LoVo (cell line): Measurements from ENCODE around the gene CYP3A4.
"Not testable (repeated sequence)": the region's sequence is repeated elsewhere in the genome, so short reads cannot be mapped to it uniquely, and the experiment has no call there.

Experiments
- DNase-seq: peaks from one replicate; pipeline ENCODE4 v3.0.0-alpha.2; 2016; ENCODE audit warnings: low spot score

Gene CYP3A4

DNA sequence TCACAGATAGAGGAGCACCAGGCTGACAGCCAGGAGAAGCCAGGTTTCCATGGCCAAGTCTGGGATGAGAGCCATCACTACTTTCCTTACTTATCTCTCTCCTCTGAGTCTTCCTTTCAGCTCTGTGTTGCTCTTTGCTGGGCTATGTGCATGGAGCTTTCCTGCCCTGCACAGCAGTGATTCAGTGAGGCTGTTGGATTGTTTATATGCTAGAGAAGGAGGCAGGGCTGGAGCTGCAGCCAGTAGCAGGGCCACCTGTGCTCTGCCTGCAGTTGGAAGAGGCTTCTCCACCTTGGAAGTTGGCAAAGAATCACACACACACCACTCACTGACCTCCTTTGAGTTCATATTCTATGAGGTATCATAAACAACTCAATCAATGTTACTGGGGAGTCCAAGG is at the start of gene CYP3A4:
Gene CYP3A4, minus strand, starts transcription at position 178 of the 400 bp plus-strand sequence. Its CDS starts 103 bp downstream, at position 75.
- no peak for DNase-seq

DNA sequence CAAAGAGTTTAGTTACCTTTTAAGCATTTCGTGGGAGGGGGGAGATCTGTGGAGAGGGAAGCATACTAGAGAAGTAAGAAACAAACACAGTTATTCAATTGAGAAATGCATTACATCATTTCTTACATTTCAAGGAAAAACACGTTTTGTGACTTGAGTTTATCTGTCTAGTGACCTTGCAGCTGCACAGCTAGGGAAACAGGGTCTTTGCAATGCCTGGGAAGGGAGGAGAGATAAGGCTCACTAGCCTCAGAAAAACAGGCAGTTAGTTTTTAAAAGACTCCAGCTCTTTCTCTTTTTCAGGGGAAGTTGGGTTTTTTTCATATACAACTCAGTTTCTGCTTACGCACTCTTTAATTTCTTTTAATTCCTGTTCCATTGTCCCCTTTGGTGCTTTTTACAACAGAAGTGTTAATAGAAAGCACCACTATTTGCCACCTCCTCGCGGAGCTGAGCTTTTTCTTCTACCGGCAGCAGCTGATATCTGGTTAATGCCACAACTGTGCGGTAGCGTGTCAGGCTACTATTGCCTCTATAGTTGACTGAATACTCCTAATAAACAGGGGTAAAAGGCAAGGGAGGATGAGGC is 49.4 kb upstream of the CYP3A4 start:
- no peak for DNase-seq

DNA sequence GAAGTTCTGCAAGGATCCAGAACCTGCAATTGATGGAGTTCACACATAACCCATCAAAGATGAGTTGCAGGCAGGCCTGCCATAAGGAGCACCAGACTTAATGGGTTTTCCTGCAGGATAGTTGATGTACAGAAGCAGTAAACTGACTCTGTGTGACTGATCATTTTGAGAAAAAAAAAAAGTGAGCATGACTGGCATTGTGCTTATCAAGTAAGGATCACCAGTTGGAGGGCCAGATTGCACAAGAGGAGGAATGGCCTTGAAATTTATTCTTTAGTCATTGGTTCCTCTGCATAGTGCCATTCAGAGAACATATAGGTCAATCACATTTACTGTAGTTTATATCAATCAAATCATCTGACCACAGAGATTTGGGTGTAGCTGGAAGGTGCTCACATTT is 47.6 kb upstream of the CYP3A4 start:
- no peak for DNase-seq

DNA sequence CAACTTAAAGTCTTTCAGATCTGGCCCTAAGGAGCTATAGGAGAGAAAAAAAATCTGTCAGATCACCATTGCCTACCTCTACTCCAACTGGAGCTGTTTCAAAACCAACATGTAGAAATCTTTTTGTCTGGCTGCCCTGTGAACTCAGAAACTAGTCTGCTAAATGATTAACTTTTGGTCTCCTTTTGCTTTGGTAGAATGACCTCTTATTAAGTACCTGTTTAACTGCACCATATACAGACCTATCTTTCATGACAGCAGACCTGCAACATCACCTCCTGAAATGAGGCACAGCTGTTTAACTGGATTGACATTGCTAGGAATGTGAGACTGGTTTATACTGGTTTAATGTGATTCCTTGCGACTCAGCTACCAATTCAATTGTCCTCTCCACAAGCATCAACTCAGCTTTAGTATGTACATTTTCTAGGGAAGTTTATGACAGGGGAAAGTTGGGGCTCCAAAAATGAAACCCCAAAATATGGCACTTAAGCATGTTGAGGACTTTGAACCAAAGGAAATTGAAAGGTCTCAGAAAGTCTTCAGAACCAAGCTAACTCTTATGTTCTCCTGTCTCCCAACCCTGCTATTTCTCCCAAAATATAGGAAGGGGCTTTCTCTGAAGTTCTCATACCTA is 45.7 kb upstream of the CYP3A4 start:
- DNase-seq = peak; percentile 40

DNA sequence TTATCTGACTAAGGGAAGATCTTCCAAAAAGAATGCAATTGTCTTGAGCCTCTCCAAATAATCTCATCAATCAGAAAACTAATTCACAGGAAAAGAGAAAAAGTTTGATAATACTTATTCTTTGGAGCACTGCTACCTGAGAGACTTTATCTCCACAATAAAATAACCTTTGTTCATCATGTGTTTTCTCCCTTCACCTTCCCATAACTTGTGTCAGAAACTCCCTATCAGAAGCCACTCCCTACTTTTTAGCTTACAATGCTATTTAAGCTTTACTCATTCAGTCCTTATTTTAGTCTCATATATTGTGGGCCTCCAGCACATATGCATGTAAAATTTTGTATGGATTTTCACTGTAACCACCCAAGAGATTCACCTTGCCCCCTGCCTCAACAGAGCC is 44.8 kb upstream of the CYP3A4 start:
- DNase-seq = no peak

DNA sequence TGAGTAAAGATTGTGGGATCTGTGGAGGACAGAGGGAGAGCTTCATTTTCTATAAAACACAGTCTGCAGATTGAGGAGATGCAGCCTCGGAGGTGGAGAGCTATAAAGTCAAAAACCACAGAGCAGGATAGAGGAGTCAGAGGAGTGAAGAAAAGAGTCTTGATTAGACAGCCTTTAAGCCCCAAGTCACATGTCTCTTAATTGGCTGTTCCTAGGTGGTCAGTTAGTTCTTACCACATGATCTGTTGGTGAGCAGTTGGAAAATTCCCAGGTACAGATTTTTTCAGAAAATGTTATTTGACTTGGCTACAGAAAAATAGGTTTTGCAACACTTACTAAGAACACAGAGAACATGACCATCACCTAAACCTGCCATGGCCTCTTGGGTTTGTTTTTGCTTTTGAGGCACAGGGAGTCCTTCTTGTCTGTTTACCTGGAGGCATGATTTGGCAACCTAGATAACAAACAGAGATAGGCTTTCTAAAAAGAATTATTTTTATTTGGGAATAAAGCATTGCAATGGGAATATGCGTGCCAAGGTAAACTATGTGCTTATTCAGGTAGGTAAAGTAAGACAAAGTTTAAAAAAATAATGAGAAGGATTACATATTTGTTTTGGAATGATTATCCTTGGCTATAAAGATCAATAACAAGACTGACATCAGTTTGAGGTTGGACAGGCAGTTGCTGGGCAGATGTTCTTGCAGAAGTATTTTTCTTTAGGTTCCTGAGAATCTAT is 43.2 kb upstream of the CYP3A4 start:
- no peak for DNase-seq

DNA sequence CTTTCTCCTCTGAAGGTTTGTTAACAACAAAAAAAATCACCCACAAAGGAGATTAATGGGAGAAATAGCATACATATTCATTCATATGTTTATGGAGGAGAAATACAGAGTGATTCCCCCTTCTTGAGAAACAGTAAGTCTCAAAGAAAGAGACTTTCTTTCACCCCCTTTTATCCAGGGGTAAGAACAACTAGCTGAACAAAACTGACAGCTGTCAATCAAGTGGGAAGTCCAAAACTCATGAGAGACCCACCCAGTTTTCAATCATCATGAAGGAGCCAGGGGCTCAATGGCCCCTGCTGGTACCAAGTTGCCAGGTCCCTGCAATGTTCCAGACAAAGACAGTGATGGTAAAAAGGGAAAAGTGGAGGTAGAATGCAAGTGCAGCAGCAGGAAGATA is 41.9 kb upstream of the CYP3A4 start:
- DNase-seq = no peak

DNA sequence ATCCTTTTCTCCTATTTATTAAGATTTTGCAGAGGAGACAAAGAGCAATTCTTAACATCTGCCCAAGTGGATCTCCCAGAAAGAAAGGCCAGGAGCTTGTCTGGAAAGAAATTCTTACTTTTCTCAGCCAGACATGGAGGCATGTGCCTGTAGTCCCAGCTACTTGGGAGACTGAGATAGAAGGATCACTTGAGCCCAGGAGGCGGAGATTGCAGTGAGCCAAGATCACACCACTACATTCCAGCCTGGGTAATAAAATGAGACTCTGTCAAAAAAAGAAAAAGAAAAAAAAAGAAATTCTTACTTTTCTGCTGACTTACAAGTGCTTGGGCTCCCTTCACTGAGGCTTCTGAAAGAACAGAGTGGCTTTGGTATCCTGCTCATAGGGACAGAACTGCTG is 41.5 kb upstream of the CYP3A4 start:
- no peak for DNase-seq

DNA sequence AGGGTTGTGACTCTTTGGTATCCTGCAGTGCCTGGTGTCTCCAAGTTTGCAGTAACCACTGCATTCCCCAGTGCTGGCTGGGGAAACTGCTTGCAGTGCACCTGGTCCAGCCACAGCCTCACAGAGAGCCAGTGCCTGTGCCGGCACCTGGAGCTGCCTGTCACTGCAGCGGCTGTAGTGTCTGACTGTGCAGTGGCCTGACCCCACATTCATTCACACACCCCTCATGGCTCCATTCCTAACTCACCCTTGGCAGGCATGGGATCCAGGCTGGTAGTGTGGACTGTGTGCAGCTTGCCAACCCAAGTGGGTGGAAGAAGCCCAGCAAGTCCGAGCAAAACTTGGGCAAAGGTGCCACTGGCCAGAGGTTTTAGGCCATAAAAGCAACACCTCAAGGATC is 40.1 kb upstream of the CYP3A4 start:
- no peak for DNase-seq

DNA sequence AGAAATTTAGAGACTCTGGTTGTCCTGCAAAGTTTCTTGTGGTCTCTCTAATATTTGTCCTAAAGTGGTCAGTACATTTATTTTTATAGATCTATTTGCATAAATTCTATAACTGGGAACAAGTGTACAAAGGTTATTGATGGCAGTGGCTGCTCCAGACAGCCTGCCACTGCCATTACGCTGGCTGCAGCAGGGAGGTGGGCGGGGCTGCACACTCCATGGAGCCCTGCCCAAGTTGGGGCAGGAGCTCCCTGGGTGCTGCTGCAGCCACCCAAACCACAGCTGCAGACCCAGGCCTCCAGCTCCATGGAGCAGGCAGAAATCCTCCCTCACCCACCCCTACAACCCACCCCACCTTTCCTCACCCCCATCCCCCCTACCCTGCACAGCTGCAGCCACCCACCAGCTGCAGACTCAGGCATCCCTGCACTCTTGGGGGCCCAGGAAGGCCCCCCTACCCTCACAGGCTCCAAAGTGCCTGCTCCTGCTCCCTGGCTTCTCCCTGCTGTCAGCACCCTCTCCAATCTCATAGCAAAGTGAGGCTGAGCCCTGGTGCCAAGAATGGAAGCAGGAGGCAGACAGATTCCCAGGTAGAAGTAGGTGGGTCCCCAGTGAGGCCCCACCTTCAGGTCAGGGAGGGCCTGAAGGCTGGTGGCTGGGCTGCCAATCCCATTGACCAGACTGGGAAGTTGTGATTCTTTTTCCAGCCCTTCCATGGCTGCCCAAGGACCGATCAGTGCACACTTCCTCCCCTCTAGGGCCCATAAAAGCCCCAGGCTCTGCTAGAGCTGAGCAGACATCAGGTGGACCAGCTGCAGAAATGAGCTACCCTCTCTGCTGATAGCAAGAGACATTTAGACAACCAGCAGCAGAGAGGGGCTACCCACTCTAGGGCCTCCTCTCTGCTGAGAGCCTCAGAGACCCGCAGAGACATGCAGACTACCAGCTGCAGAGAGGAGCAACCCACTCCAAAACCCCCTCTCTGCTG is 39.0 kb upstream of the CYP3A4 start:
- no peak for DNase-seq

DNA sequence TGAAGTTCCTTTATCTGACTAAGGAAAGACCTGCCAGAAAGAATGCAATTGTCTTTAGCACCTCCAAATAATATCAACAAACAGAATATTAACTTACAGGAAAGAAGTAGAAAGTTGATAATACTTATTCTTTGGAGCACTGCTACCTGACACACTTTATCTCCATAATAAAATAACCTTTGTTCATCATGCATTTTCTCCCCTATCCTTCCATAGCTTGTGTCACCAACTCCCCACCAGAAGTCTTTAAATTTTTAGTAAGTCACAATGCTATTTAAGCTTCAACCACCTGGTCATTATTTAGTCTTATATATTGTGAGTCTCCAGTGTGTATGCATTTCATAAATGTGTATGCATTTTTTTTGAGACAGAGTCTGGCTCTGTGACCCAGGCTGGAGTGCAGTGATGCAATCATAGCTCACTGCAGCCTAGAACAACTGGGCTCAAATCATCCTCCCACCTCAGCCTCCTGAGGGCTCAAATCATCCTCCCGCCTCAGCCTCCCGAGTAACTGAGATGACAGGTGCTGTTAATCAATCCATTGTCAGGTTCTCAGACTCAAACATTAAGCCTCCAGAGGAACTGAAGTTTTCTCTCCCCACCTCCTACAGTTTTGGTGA is 36.5 kb upstream of the CYP3A4 start:
- DNase-seq = no peak

DNA sequence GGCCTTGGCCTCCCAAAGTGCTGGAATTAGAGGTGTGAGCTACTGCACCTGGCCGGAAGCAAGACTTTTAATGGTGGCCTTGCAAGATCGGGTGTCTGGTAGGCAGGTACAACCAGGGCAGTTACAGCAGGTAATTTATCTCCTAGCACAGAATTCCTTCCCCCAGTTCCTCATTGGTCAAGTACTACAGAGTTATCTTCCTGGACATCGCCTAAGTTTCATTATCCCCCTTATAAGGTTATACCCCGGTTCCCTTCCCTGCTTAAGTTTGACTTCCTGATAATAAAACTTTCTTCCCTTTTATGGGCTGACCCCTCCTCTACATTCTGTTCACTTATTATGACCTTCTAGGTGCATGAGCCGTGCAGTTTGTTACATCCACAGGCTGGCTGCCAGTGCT is 24.8 kb upstream of the CYP3A4 start:
- DNase-seq = no peak

DNA sequence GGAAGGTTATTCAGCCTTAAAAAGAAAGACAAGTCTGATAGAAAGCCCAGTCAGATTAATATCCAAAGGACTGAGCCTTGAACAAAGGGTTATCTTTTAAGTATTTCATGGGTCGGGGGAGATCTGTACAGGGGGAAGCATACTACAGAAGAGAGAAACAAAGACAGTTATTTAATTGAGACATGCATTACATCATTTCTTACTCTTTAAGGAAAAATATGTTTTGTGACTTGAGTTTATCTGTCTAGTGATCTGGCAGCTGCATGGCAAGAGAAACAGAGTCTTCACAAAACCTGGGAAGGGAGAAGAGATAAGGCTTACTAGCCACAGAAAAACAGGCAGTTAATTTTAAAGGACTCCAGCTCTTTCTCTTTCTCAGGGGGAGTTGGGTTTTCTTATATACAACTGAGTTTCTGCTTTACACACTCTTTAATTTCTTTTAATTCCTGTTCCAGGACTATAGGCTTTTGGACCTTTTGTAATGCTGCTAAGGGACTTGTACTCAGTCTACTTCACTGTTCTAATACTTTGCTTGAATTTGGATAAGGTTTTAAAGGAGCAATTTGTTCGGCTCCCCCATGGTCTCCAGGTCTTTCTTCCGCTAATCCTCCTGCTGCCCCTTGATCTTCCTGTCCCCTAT is 23.0 kb upstream of the CYP3A4 start:
- no peak for DNase-seq

DNA sequence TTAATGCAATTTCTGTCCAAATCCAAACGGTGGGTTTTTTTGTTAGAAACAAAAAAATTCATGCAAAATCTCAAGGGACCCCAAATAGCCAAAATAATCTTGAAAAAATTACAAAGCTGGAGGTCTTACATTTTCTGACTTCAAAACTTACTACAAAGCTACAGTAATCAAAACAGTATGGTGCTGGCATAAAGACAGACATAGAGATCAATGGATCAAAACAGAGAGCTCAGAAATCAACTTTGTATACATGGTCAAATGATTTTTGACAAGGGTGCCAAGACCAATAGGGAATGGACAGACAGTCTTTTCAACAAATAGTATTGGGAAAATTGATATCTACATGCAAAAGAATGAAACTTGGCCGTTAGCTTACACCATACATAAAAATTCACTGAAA is 21.7 kb upstream of the CYP3A4 start:
- DNase-seq = no peak

DNA sequence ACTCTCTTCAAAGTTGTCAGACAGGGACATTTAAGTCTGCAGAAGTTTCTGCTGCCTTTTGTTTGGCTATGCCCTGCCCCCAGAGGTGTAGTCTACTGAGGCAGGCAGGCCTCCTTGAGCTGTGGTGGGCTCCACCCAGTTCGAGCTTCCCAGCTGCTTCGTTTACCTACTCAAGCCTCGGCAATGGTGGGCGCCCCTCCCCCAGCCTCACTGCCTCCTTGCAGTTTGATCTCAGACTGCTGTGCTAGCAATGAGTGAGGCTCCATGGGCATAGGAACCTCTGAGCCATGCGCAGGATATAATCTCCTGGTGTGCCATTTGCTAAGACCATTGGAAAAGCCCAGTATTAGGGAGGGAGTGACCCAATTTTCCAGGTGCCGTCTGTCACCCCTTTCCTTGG is 19.1 kb upstream of the CYP3A4 start:
- not testable (repeated sequence) for DNase-seq

DNA sequence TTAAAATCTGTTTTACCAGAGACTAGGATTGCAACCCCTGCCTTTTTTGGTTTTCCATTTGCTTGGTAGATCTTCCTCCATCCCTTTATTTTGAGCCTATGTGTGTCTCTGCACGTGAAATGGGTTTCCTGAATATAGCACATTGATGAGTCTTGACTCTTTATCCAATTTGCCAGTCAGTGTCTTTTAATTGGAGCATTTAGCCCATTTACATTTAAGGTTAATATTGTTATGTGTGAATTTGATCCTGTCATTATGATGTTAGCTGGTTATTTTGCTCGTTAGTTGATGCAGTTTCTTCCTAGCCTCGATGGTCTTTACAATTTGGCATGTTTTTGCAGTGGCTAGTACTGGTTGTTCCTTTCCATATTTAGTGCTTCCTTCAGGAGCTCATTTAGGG is 17.4 kb upstream of the CYP3A4 start:
- DNase-seq = not testable (repeated sequence)

DNA sequence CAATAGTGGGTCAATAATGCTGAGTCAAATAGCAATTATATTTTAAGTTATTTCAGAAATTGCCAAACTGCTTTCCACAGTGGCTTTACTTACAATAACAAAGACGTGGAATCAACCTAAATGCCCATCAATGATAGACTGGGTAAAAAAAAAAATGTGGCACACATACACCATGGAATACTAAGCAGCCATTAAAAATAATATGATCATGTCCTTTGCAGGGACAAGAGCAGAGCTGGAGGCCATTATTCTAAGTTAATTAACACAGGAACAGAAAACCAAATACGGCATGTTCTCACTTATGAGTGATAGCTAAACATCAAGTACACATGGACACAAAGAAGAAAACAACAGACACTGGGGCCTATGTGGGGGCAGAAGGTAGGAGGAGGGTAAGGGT is 15.0 kb upstream of the CYP3A4 start:
- no peak for DNase-seq

DNA sequence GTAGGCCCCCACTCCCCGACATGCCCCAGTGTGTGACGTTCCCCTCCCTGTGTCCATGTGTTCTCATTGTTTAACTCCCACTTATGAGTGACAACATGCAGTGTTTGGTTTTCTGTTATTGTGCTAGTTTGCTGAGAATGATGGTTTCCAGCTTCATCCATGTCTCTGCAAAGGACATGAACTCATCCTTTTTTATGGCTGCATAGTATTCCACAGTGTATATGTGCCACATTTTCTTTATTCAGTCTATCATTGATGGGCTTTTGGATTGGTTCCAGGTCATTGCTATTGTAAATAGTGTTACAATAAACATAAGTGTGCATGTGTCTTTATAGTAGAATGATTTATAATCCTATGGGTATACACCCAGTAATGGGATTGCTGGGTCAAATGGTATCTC is 11.9 kb upstream of the CYP3A4 start:
- DNase-seq = not testable (repeated sequence)

DNA sequence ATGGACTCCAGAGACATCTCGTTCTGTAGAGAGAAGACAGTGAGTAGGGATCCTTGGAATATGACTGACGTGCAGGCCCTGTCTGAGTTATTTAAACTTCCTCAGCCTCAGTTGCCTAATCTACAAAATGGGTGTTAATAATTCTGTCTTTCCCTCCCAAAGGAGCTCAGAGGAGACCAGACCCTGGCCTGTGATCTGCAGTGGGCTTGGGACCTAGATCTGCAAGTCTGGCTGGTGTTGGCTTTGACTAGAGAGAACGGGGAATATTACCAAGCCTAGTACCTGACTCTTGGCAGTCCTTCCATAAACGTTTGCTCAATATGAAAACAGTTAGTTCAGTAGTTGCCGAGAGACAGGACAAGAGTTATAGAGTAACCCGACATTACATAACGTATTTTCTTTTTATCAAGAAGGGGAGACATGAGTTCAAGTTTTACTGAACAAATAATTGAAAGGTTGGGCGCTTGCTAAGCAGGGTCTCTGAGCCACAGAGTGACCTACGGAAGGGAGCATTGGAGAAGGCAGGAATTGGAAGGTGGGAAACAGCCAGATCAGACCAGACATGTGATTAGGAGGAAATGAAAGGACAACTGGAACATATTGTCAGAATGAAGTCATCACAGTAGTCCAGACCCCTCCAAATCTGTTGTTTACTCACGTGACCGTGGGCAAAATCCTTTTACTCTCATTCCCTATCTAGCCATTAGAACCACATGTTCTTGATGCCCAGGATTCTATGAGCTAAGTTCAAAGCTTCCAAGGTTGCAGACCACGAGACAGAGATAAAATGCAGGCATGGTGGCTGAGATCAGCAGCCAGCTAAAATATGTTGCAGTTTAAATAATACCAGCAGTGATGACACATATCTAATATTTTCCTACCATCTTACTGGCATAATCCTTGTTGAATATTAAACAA is 10.9 kb upstream of the CYP3A4 start:
- DNase-seq = no peak

DNA sequence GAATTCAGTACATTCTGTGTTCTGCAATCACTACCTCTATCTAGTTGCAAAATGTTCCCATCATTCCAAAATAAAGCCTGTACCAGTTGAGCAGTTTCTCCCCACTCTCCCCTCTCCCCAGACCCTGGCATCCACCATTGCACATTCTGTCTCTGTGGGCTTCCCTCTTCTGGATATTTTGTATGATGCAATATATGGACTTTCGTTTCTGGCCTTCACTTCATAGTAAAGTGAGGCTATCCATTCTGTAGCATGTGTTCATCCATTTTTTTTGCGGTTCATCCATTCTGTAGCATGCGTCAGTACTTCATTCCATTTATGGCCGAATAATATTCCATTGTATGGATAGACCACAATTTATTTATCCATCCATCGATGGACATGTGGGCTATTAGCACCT is 9.5 kb upstream of the CYP3A4 start:
- no peak for DNase-seq
